Heart left ventricle (tissue), 13 donors: ENCODE data around the gene BTBD2.

Experiments used
- POLR2A ChIP-seq, 2 donors: fragments of 450-650 bp; IDR thresholded peaks; one replicate each; pipeline ENCODE4 v1.6.1; 2017; ENCODE audit warnings: antibody characterized with exemption in 2 of 2, mild to moderate bottlenecking in 2 of 2, moderate library complexity in 2 of 2
- TF ChIP-seq, protein P1 (sequence below), 12 donors: fragments of 200-600 bp; sonication (generic) in 4 of 12; IDR thresholded peaks; one replicate each; pipeline versions ENCODE4 v1.5.0 to v1.8.0; 2018 to 2022; ENCODE audit warnings: antibody characterized with exemption in 12 of 12, mild to moderate bottlenecking in 5 of 12
- donor health status: ischemic (EF 13 %, LVEDD 7.1; RV severe dilation, severe dysfunction).
- donor health status: DM: no; HTN: yes; CAD: no.
- donor health status: DM: no; HTN: no; CAD: no.
- donor health status: ischemic (EF 25% LVEDD 6.9; RV normal size, moderate dysfunction).
- donor health status: ischemic (EF 25% LVEDD 5.7; RV mildly dilated, moderate dysfunction).
- donor health status: ischemic (EF 35%, LVEDD 5.7; RV mildly dilated, moderate dysfunction).
- donor health status: nonischemic (EF 11% LVEDD 7.7; RV severe dilation, severe dysfunction).
- donor health status: DM: yes; HTN: yes; CAD: no.
- donor health status: PGD.
- donor health status: ischemic (EF 29% LVEDD 5.4; RV normal size, mild dysfunction).
- donor health status: nonischemic (EF 23%, LVEDD 6.1; RV moderate dilation, normal function).

DNA sequence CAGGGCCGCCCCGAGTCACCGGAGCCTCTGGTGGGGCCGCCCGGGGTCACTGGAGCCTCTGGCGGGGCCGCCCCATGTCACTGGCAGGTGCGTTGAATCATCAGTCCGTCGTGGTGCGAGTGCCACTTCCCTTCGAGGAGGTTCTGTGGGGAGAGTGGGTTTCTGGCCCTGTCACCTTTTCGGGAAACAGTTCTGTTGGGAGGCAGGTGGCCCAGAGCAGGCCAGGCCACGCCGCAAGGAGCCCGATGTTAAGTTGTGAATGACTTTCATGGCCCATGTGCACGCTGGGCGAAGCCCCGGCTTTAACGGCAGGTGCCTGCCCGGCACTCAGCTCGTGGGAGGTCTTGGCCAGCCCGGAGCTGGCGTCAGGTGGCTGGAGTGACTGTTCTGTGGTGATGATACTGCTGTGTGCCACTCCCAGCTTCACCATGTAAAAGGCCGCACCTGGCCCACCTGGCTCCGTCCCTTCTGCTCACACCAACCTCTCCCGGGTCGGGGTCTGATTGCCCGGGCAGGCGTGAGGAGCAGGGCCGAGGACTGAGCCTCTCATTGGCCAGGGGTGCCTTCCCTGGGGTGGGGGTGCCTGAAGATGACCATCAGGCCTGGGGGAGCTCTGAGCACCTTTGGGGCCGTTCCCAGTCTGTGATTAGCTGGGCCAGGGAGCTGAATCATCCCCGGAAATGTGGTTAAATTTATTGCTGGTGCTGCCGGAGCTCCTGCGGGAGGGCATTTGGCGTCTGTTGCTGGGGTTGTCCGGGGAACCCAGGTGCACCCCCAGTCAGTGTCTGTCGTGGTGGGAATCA is 45.3 kb downstream of the BTBD2 start:
- TF ChIP-seq, protein P1, sequence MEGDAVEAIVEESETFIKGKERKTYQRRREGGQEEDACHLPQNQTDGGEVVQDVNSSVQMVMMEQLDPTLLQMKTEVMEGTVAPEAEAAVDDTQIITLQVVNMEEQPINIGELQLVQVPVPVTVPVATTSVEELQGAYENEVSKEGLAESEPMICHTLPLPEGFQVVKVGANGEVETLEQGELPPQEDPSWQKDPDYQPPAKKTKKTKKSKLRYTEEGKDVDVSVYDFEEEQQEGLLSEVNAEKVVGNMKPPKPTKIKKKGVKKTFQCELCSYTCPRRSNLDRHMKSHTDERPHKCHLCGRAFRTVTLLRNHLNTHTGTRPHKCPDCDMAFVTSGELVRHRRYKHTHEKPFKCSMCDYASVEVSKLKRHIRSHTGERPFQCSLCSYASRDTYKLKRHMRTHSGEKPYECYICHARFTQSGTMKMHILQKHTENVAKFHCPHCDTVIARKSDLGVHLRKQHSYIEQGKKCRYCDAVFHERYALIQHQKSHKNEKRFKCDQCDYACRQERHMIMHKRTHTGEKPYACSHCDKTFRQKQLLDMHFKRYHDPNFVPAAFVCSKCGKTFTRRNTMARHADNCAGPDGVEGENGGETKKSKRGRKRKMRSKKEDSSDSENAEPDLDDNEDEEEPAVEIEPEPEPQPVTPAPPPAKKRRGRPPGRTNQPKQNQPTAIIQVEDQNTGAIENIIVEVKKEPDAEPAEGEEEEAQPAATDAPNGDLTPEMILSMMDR (IDR thresholded peaks at IDR 0.05), result no peak
- TF ChIP-seq POLR2A (IDR thresholded peaks at IDR 0.05), result no peak
